GM21619 (cell line): ENCODE results near the gene PMVK.
A peak's percentile ranks its signal among the peaks of the same experiment; 100 is the strongest.
"Not testable (repeated sequence)": the region's sequence is repeated elsewhere in the genome, so short reads cannot be mapped to it uniquely, and the experiment has no call there.

Source experiments
- ATAC-seq: cut with Tn5 transposase; IDR thresholded peaks from one replicate; pipeline ENCODE4 v1.9.1; 2021; ENCODE audit not compliant: unreplicated experiment

The PMVK gene

DNA sequence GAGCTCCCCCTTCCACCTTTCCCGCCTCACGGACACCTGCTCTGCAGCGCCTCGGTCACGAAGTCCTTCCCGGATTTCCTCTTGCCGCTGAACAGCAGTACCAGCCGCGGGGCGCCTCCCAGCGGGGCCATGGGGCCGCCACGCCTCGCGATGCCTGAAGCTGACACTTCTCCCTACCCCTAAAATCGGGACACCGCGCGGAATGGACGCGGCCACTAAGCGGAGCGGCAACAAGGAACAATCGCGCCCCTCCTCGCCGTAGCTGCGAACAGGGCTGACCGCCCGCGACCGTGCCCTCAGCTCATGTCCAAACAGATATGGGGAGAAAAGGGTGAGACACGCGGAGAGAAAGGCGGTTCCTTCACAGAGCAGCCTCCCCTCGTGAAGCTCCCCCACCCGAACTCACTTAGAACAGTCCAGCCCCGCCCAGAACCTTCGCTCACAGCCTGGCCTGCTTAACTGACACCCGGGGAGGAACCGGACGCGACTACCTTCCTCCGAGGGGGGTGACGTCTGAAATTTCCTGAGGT is at the start of gene PMVK:
TSS of gene PMVK (minus strand) at position 165 of the 530 bp plus-strand sequence. CDS start at position 131, 34 bp downstream.
- ATAC-seq: peak; percentile 58

DNA sequence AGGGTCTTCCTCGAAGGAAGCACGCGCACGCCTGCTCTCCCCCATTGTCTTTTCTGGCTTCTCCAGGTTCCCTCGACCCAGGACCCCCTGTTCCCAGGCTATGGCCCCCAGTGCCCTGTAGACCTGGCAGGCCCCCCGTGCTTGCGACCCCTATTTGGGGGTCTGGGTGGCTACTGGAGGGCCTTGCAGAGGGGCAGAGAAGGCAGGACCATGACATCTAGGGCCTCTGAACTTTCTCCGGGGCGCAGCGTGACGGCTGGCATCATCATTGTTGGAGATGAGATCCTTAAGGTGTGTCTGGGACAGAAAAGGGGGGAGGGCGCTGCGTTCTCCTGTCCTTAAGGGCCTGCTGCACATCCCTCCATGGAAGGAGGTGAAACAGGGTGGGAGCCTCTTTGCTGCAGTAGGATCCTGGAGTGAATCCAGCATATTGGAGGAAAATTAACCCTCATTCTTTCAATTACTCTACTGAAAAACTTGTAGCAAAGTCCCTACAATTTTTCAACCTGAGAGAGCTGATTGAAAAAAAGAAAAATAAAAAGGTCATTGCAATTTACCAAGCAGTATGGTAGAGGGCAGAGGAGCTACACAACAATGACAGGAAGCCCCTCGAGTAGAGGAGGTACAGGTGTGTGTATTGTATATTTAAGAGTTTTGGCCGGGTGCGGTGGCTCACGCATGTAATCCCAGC is 47.4 kb upstream of the PMVK start:
- ATAC-seq: no peak

DNA sequence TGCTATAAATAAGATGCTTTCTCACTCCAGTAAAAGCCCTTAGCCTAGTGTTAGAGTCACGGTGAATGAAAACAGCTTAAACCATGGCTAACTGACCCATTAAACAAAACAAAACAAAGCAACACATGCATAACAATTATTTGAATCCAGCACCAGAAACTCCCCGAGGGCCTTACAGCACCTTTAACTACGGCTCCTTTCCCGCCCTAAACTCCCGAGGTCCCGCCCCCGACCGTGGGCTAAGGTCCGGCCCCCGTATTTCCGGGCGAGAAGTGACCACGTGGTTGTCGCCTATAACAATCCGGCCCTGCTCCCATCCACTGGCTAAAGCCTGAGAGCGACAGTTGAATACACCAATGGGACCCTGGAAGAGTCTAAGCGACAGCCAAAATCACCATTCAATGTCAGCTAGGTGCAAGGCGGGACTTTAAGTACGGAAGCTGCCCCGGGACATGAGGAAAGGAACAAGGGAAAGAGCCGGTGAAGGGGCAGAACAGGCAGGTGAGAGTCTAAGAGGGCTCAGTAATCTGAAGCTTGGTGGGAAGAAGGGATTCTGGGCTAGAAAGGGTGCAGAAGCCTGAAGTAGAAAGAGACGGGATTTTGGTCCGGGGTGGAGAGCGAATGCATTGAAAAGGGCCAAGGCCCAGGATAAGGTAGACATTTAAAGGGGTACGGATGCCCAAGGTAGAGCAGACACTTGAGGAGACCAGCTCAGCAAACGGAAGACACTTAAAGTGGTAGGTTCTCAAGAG is 46.6 kb upstream of the PMVK start, which contains the start of gene FLAD1:
TSS of gene FLAD1 (plus strand) at position 448 of the 752 bp plus-strand sequence. CDS start 351 bp downstream, outside the sequence.
- ATAC-seq: peak; percentile 95

DNA sequence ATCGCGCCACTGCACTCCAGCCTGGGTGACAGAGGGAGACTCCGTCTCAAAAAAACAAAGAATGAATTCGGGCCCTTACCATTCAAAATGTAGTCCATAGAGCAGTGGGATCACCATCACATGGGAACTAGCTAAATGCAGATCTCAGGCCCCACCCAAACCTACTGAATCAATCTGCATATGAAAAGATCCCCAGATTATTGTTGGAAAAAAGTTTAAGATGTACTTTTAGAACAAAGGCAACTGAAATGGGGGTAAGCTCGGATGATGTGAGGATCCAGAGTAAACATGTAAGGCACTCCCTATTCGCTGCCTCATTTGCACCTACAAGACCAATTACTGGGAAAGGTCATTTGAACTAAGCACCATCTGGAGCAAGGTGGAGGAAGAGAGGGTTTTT is 45.8 kb upstream of the PMVK start:
- no peak for ATAC-seq

DNA sequence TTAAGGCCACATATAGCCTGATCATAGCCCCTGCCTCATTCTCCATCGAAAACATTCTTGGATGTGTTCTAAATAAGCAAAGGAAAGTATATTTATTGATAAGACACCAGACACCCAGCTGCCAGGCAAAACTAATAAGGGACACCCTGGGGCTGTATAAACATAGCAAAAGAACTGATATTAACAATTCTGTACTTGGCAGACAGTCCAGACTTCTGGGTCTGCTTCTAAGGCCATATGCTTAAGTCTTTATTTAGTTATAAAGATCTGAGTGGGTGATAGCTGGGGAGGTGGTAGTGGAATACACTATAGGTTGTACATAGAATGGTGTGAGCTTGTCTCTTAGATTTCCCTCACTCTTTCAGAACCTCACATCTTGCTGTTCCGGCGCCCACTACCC is 41.8 kb upstream of the PMVK start:
- no peak for ATAC-seq

DNA sequence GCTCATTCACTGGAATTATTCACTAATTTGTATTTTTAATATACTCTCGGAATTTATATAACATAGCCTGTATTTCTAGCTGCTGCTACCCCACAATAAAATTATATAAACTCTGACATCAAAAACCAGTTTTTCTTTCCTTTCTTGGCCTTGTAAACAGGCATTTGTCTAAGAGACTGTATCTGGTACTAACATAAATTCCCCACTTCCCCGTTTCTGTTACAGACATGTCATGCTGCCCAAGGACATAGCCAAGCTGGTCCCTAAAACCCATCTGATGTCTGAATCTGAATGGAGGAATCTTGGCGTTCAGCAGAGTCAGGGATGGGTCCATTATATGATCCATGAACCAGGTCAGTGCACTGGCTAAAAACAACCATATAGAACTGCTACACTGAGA is 41.2 kb upstream of the PMVK start:
- ATAC-seq: not testable (repeated sequence)

DNA sequence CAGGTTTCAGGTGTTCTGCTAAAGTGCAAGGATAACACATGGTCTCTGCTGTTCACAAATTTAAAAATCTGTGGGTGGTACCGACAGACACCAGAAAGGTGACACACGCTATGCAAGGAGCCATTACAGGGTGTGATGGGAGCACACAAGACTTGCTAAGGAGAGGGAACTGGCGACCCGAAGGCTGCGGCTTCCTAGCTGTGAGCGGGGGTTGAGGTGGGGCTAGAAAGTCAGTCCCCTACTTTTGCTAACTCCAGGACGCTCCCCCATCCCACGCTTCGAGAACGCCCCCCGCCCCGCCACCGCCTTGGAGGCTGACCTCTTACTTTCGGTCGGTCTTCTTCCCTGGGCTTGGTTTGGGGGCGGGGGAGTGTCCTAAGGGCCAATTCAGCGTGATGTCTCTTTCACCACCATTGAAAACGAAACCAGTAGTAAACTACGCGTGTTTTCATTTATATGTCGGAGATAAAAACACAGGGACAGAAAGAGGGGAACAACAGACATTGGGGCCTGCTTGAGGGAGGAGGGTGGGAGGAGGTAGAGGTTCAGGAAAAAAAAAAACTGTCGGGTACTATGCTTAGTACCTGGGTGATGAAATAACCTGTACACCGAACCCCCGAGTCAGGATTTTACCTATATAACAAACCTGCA is 39.0 kb upstream of the PMVK start:
- ATAC-seq: no peak

DNA sequence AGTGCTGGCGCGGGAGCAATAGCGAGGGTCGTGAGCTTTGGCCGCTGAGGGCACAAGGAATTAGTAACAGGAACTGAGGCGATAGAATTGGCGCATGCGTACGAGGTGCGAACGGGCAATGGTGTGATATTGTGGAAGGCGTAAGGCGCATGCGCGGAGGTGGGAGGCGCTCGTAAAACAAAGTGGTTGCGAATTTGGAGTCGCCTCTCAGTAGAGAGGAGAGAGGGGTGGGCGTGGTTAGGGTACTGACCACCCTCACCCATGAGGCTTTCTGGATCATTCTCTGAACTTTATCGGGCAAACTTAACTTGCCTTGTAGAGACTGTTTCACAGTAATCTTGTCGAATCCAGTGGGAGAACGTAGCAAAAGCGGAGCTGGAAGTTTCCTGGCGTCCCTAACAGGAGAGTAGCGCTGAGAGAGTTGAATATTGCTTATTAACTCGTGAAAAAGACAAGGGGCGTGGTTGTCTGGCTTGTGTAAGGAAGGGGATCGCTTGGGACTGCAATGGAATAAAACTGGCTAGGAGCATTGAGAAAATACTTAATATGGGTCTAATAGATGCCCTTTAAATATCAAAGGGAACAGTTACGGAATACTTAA is 38.4 kb upstream of the PMVK start:
- peak; percentile 46 for ATAC-seq

DNA sequence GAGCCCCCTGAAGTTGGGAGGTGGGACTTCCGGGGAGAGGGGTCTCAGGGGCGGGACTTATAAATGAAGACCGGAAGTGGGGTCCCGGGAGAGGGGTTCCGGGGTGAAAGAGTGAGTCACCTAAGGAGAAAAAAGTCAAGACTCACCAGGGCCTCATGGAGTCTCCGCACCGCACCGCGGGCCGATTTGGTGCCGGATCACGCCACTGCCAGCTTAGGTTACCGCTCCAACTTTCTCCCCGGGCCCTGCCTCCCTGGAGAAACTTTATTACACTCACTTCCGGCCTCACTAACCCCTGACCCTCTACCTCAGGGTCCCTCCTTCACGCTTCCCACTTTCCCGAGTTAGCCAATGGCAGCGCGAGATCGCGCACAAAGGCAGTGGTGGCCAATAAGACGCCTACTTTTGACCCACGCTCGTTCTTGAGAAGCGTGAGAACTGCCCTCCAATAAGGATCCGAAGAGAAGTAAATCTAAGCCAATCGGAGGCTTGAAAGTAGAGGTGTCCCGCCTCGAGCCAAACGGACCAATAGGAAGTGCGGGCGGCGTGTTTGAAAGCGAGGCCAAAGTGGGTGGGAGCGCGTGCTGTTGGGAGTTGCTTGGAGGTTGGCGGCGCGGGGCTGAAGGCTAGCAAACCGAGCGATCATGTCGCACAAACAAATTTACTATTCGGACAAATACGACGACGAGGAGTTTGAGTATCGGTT is 37.7 kb upstream of the PMVK start, which contains the start of gene CKS1B:
TSS of gene CKS1B (plus strand) at position 580 of the 706 bp plus-strand sequence. CDS start at position 645, 65 bp downstream.
- peak; percentile 71 for ATAC-seq

DNA sequence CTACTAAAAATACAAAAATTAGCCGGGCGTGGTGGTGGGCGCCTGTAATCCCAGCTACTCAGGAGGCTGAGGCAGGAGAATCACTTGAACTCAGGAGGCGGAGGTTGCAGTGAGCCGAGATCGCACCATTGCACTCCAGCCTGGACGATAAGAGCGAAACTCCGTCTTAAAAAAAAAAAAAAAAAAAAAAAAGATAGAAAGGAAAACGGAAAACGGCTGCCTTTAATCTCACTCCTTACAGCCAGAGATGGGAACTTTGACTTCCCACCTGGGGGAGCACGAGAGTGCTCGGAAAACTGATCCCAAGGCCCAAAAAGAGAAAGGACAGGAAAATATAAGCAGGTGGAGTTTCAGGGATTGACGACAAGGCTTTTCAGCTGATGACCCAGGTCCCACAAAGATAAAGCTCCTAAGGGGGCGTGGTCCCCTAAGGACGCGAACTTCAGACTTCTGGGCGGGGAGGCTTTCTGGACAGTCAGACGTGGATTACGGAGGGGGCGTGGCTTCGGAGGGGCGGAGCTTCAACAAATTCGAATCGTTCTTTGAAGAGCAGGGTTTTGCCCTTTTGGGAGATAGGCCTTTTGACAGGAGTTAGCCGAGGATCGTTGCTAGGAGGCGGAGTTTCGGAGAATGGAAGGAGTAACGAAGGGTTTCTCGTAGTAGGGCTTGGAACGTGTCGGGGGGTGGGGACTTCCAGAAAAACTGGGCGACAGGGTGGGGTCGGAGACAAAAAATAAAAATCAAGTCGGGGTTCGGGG is 37.0 kb upstream of the PMVK start:
- ATAC-seq: no peak

DNA sequence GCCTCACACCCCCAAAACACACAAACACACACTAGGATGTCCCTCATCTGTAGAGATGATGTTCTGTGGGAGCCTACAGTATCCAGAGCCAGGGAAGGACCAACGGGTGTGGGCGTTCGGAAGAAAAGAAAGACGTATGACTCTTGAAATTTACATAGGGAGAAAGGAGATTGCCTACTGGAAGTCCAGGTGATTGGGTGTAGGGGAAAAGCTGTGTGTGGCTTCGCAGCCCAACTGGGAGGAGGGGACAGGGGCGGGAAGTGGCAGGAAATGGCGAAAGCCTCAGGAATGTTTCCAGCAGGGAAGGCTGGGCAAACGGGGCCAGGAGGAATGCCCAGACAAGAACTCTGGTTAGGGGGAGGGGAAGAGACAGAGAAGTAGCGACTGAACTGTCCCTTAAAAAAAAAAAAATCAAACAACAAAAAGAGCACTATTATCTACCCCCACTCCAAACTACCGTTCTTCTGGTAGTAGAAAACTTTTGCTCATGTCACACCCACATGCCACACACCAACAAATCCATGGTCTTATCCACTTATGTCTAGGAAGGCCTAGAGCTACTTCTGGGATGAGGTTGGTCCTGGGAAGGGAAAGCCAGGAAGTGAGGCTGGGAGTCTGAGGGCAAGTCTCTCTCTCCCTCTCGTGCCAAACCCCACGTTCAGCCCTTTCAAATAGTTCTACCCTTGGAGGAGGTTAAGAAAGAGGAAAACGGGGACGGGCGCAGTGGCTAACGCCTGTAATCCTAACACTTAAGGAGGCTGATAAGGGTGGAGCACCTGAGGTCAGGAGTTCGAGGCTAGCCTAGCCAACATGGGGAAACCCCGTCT is 36.2 kb upstream of the PMVK start:
- ATAC-seq: no peak

DNA sequence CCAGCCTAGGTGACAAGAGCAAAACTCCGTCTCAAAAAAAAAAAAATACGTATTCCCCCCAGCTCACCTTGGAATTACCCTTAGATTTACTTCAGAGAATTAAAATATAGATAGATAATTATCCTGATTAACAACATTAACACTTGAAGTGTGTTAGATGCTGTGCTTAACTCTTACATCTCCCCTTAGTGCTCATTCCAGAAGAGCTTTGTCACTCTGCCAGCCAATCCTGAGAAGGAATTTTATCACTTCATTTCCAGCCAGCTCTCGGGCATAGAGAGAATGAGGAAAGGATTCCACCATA is 35.6 kb upstream of the PMVK start:
- ATAC-seq: no peak

DNA sequence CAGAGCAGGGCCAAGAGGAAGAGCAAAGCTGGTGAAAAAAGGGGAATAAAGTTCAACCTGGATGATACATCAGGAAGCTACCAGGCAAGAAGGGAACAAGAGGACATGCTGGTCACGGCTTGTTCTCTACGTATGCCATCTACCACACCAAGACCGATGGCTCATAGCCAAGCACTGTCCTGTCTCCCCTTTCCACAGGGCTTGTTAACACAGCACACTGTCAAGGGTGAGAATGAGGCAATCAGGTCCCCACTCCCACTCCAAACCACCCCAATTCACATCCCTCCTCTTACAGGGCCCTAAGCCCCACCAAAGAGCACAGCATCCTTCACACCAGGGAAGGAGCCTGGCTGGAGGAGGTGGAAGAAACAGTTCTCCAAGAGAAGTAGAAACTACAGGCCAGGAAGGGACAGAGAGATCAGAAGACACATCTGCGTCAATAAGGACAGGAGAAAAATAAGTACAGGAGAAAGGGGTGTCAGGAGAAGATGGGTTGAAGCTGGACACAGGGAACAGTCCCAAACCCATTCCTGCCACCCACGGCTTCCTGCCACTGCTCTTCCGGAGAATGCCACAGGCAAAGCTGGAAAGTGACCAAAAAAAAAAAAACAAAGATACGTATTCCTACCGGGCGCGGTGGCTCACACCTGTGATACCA is 35.0 kb upstream of the PMVK start:
- ATAC-seq: no peak

DNA sequence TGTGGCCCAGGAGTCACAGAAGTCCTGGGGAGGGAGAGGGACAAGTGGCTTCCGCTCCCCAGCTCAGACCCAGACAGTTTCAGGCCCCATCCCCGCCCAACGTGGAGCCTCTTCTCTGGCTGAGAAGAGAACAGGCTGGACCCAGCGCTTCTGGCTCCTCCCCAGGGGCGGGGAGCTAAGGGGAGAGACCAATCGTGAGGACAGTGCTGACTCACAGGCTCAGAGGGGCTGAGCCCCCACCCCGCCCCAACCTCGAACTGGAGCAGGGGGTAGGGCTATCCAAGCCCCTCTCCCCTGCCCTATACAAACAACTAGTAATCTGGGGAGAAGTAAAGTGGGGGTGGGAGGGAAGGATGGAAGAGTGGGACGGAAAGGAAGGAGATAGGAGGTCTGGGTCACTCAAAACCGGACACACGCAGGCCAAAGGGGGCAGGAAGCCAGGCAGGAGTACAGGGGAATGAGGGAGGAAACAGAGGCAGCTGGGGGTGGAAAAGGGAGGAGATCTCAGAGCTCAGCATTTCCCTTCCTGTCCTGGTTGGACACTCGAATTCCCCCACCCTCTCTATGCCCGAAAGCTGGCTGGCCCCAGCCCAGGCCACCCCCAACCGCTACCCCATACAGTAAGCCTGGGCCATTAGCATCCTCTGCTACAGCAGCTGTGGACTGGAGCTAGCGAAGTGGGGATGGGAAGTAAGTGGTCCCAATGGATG is 34.3 kb upstream of the PMVK start, which contains the start of gene SHC1:
TSS of gene SHC1 (minus strand) at position 117 of the 710 bp plus-strand sequence. CDS start 221 bp downstream, outside the sequence.
- ATAC-seq: no peak

DNA sequence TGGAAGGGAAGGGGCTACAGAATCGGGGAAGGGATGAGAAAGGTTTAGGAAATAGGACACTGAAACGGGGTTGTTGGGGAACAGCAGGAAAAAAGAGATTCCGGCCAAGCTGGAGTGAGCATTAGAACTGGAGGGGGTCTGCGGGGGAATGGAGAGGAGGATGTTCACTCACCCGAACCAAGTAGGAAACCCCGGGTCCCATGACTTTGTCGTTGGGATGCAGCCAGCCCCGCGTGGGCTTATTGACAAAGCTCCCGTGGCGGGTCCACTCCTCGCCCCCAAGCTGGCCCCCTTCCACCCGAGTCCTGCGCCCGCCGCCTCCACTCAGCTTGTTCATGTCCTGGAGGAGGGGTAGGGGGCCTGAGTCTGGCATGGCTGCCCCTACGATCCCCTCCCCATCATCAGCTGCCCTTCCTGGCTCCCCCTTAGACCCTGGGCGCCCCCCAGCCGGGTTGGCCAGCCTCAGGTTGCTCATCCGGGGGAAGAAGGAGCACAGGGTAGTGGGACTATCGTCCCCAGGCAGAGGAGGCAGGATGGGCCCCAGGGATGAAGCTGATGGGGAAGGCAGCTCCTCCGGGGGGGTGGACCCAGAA is 33.4 kb upstream of the PMVK start:
- no peak for ATAC-seq

DNA sequence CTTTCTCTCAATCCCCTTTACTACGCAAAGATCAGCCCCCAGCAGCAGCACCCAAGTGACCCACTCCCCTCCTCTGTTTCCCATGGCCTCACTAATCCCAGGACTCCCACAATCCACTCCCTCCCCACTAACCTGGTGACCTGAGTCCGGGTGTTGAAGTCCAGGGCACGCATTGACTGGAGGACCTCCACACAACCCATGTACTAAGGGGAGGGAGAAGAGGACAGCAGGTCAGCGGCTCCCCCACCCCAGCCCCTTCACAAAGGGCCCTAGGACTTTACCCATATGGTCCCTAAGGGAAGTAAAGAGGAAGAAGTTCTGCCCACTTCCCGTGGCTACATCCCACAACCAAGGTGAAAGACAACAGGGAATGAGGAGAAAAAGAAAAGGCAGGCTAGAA is 32.7 kb upstream of the PMVK start:
- no peak for ATAC-seq

DNA sequence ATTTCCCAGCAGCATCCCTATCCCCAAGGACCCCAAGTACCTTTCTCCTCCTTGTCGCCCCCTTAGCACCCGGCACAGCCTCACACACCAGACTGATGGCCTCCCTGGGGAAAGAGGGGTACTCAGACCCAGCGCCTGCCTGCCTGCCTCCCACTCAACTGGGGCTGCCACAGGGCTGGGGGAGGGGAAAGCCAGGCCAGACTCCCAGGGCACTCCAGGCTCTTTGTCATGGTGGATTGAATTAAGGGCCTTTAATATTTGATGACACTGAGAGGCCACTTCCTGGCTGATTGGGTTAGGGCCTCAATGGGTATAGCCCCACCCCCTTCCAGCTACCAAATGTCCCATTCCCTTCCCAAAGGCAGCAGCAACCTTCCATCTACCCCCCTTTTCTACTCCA is 32.2 kb upstream of the PMVK start:
- no peak for ATAC-seq
